PC-9 (cell line): Measurements from ENCODE around the gene OR2H1.

Experiments used
- CTCF ChIP-seq: fragments of 200-600 bp; sonication (generic); conservative IDR thresholded peaks from 2 replicates; pipeline ENCODE4 v1.6.1; 2017; ENCODE audit warnings: mixed run types, antibody characterized with exemption, mild to moderate bottlenecking, moderate library complexity
- EZH2 ChIP-seq: fragments of 200-600 bp; sonication (generic); IDR thresholded peaks from 2 replicates; pipeline ENCODE4 v1.8.0; 2017; ENCODE audit warnings: antibody characterized with exemption, low read depth

DNA sequence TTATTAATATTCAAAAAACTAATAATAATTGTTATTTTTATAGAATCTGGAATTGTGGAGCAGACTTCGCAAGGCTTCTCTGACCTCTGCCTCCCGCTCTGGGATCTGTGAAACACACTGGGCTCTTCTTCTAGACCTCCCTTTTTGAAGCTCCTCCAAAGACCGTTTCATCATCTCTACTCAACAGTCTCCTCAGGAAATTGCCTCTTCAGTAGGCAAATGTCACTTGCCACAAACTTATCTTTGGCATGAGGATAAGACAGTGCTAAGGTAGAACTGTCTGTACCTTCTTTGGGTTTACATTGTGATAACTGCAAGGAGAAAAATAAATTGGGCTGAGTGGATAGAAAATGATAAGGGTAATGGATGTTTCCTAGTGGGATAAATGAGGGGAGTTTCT lies 33.1 kb downstream of the OR2H1 start:
- no peak for TF ChIP-seq EZH2
- TF ChIP-seq CTCF = no peak
